Middle frontal gyrus (tissue), 1 donor: Measurements from ENCODE around the gene DNLZ.
"Not testable (repeated sequence)": the region's sequence is repeated elsewhere in the genome, so short reads cannot be mapped to it uniquely, and the experiment has no call there.

Experiments
- DNase-seq: peaks from one replicate; pipeline ENCODE4 v3.0.0-alpha.2; 2015; ENCODE audit warnings: low spot score; ENCODE audit errors: extremely low spot score

DNLZ gene

DNA sequence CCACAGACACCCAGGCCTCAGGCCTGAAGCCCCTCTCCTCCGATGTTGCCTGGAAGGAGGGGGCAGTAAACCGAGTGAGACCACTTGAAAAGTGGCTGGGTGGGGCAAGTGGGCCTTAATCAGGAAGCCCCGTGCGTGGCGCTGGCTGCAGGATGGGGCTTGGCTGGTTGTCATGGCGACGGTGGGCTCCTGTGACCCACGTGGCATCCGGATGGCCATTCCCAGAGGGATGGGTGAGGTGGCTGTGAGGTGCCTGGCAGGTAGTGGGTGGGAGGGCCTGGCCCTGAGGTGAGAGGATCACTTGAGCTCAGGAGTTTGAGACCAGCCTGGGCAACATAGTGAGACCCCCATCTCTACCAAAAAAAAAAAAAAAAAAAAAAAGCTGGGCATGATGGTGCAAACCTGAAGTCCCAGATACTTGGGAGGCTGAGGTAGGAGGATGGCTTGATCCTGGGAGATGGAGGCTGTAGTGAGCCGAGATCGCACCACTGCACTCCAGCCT, 31.0 kb downstream of the DNLZ start:
- DNase-seq = no peak

DNA sequence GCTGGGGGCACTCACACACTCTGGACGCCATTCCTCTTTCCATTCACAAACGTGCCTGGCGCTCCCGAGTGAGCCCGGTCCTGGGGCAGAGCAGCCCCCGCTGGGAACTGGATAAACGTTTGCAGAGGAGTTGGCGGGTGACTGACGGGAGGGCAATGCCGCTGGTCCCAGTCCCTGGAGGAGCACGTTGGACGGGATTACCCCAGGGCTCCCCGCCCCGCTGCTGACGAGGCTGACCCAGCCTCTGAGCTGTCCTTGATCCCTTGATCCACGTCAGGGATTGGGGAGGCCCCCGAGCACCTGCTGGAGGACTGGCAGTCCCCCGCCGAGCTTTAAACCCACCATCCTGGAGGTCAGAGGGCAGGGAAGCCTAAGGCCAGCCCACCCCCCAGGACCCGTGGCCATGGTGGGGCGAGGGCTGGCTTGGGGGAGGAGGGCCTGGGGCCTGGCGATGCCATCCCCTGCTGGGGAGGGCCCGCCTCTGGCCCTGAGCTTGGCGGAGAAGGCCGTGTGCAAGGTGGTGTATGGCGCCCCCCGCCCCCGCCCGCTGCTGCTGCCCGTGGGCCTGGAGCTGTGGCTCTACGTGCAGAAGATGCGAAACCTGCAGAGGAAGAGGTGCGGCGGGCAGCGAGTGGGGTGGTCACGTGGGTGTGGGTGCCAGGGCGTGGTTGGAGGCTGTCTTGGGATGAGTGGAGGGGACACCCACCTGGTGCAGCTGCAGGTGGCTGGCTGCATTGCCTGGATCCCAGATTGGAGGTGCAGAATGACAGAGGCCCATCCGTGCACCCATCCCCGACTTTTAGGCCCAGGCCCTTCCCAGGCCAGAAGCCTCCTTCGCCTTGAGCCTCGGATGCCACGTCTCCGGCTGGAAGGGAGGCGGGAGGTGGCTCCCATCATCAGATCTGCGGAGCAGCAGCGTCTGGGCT, 31.7 kb downstream of the DNLZ start:
- DNase-seq = no peak

- no peak for DNase-seq
These were observed 32.5 kb downstream of the DNLZ start for GRCh38 chr9:136331030-136331429.

DNA sequence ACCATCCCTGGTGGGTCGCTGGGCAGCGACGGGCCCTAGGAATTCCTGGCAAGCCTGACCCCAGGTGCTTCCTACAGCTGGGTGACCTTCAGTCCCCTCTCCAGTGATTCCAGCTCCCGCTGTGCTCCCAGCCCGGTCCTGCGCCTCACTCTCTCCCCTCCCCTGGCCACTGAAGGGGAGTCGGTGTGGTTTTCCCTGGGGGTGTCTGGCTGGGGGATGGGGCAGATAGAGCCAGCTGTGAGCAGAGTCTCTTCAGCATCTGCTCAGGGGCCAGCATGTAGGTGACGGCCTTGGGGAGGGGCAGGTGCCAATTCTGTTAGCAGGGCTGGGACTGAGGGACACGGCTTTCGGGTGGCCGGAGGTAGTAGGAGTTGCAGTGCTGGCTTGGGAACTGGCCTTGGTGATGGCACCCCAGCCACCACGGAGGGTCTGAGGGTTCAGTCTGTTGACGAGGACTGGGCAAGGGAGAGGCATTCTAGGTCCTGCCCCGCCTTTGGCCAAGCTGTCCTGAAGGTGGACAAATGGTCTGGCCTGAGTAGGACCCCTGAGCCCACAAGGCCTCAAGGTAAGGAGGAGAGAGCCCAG, 33.0 kb downstream of the DNLZ start:
- DNase-seq = no peak

DNA sequence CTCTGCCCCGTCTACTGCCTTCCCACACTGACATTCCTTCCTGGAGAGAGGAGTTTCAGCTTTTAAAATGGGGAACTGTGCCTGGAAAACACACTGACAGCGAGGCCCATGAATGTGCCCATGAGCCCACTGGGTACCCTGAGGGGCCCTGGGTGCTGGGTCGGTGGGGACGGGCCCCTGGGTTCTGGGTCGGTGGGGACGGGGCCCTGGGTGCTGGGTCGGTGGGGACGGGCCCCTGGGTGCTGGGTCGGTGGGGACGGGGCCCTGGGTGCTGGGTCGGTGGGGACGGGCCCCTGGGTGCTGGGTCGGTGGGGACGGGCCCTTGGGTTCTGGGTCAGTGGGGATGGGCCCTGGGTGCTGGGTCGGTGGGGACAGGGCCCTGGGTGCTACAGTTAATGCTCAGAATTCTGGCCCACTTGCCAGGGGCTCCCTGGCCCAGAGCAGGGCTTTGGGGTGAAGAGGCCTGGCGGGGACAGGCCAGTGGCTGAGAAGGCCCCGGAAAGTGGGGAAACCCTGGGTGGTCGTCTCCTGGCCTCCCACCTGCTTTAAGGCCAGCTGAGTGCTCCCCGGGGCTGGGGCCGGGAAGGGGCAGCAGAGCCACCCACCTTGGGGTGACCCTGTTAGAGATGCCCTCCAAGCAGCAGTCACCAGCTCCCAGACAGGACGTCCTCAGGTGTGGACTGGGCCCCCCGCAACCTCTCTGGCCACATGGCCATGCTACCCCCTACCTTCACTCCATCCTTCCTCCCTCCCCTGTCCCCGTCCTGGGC, 33.7 kb downstream of the DNLZ start:
- no peak for DNase-seq

- DNase-seq = no peak
These were observed 34.3 kb downstream of the DNLZ start for GRCh38 chr9:136329211-136329627.

DNA sequence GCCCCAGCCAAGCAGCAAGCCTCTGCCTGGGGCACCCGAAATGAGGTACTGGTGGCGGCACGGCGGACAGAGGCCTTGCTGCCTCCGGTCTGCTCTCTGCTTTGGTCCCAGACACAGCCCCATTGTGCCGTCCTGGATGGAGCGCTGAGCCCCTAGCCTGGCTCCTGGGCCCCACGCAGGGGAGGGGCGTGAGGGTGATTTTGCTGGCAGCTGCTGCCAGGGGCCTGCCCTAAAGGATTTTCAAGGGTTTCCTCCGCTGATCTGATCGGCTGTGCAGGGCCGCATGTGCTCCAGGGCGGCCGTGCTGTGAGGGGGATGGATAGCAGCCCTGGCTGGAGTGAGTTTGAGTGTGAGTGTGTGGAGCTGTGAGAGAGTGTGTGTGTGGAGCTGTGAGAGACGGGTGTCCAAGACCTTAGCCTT, 34.9 kb downstream of the DNLZ start:
- no peak for DNase-seq

DNA sequence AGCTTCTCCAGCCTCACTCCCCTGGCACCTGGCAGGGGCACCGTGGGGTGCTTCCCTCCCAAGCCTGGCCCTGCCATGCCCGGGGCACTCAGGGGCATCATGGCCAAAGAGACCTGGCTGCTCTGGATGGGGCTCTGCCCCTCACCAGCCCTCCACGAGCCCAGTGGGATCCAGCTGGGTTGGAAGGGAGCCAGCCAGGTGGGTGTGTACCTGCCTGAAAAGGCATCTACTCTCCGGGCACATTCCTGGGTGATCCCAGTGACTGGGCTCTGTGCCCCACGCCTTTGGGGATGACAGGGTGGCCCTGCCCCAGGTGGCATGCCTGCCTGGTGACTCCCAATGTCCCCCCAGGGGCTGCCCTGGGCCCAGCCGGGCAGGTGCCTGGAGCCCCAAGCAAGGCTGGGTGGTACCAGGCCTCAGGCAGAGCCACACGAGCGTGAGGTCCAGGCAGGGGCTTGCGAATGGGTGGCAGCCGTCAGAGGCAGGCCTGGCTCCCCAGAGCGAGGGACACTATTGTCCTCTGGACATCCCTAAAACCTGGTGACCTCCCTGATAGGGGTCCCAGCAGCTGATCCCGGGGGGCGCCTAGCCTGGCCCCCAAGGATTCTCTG, 35.4 kb downstream of the DNLZ start:
- DNase-seq = no peak

DNA sequence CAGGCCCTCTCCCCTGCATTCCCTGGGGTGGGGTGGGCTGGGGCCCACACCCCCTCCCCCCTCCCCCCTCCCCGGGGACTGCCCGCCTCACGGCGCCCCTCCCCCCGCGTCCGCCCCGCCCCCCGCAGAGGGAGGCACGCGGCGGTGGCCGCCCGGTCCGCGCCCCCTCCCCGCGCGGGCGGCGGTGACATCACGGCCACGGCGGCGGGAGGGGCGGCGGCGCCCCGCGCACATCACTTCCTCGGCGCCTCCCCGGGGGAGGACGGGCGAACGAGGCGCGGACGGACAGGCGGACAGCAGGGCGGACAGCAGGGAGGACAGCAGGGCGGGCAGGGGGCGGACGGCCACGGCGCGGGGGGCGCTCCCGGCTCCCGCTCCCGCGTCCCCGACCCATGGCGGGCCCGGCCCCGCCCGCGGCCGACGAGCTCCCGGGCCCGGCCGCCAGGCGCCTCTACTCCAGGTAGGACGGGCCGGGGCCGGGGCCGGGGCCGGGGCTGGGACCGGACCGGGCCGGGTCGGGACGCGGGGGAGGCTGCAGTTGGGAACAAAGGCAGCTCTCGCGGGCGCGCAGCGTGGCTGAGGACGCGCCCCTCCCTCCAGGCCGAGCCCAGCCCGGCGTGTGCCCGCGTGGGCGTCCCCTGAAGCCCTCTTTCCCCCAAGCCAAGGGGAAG, 36.1 kb downstream of the DNLZ start, which contains the start of gene GPSM1:
Gene GPSM1 (plus strand): TSS at position 236 of the 671 bp plus-strand sequence. CDS start 157 bp downstream, at position 393.
- peak; percentile 9 for DNase-seq

- no peak for DNase-seq
These were observed 36.7 kb downstream of the DNLZ start for GRCh38 chr9:136326761-136327303.

DNA sequence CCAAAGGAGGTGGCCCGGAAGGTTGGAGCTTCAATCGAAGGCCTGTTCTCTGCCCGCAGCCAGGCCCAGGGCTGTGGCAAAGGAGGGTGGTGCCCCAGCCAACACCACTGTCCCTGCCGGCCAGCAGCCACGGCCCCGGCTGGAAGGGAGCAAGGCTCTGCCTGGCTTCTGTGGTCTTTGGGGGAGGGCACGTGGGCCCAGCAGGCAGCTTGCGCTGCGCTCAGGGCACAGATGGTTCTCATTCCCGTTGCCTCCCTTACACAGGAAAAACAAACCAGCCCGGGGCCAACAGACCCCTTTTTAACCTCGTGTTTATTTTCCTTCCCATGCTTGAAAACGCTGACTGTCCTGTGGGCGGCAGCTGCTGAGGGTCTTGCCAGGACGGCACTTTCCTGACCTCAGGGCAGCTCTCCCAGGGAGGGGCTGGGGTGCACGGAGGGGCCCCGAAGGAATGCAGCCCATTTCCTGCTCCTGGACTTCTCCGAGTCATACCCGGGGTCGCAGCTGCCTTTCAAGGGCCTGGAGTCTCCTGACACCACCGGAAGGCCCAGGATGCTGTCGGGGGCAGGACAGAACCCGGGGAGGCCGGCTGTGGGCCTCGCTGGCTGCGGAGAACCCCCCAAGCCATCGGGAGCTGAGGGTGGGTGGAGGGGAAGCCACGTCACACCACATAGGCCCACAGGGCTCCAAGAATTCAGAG, 37.3 kb downstream of the DNLZ start:
- no peak for DNase-seq

DNA sequence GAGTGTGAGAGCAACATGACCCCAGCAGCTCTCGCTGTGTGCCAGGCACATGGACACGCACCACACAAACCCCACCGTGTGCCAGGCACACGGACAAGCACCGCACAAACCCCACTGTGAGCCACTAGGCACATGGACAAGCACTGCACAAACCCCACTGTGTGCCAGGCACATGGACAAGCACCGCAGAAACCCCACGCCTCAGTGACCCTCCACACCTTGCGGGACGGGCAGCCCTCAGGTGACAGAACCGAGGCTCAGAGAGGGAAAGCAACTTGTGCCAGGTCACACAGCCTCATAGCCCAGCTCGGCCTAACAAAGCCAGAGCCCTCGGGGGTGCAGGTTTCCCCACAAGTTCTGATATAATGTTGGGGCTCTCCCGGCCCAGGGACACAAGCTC, 38.2 kb downstream of the DNLZ start:
- DNase-seq = no peak

- no peak for DNase-seq
These were observed 38.8 kb downstream of the DNLZ start for GRCh38 chr9:136324501-136325300.

DNA sequence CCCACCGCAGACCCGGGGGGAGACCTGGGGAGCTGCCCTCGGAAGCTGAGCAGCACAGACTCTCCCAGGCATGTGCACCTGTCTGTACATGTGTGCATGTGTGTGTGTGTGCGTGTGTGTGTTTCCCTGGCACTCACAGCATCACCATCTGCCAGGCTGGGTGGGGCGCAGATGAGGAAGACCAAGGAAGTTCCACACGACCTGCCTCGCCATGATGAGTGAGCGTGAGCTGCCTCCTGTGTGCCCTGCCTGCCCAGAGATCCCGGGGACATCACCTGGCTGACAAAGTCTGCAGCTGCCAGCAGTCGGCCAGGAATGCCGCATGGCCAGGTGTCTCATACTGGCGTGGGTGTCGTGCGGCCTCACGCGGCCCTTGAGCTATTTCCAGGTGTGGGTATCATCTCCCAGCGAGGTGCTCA, 40.2 kb downstream of the DNLZ start:
- DNase-seq = no peak

GRCh38 chr9:136322756-136323330, 40.7 kb downstream of the DNLZ start:
- DNase-seq = no peak

GRCh38 chr9:136321561-136321960, 42.0 kb downstream of the DNLZ start:
- no peak for DNase-seq

DNA sequence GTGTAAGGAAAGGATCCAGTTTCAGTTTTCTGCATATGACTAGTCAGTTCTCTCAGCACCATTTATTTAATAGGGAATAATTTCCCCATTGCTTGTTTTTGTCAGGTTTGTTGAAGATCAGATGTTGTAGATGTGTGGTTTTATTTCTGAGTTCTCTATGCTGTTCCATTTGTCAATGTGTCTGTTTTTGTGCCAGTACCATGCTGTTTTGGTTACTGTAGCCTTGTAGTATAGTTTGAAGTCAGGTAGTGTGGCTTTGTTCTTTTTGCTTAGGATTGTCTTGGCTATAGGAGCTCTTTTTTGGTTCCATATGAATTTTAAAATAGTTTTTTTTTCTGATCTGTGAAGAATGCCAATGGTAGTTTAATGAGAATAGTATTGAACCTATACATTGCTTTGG, 42.6 kb downstream of the DNLZ start:
- DNase-seq = not testable (repeated sequence)

DNA sequence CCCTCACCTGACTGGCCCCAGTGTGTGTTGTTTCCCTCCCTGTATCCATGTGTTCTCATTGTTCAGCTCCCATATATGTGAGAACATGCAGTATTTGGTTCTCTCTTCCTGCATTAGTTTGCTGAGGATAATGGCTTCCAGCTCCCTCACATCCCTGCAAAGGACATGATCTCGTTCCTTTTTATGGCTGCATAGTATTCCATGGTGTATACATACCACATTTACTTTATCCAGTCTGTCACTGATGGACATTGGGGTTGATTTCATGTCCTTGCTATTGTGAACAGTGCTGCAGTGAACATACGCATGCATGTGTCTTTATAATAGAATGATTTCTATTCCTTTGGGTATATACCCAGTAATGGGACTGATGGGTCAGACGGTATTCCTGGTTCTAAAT, 43.6 kb downstream of the DNLZ start:
- DNase-seq = not testable (repeated sequence)

- DNase-seq = not testable (repeated sequence)
These were observed 44.3 kb downstream of the DNLZ start for GRCh38 chr9:136319244-136319643.
